A549 (cell line): ENCODE measurements around the gene TCF23. TPM values are rescaled to one million over a fixed set of nuclear protein-coding genes. Genes with fewer than 3 reads are reported as not detected.

Experiments used
- ATAC-seq, 2 experiments: fragments of 200-7000 bp in 1 of 2; fragments of >200 bp in 1 of 2; cut with Nextera tagmentation in 1 of 2; cut with Tn5 transposase in 1 of 2; 3 replicates each; pipeline versions ENCODE4 v1.8.0 to v1.9.1; 2018 to 2020; ENCODE audit warnings: mild to moderate bottlenecking in 1 of 2, moderate library complexity in 1 of 2
- CTCF ChIA-PET: fragments of 300-600 bp; sonication (Branson Sonifier 250); formaldehyde crosslinking; extraction: SDS; loops from one replicate; lab custom pipeline; 2021; ENCODE audit warnings: antibody characterized with exemption, inconsistent platforms; lab: Yijun Ruan, JAX
- POLR2A ChIA-PET: fragments of 350-600 bp; formaldehyde crosslinking; extraction: SDS; loops from one replicate; lab custom pipeline; 2021; ENCODE audit warnings: antibody characterized with exemption, inconsistent platforms; lab: Yijun Ruan, JAX
- DNase-seq, 2 experiments: peaks; one replicate each; pipeline versions ENCODE4 v3.0.0 to v3.0.0-alpha.2; 2011 to 2016; ENCODE audit warnings: low read depth in 1 of 2, low spot score in 1 of 2
- FAIRE-seq: peaks from 2 replicates; lab custom pipeline; 2011; peaks lifted over from hg19 to GRCh38; lab: Jason Lieb, UNC
- H3K27ac ChIP-seq, 2 experiments: fragments of >200 bp; sonication (Bioruptor Twin); formaldehyde crosslinking; 3 replicates each; pipeline ENCODE4 v1.5.1; 2016 to 2017
- H3K4me1 ChIP-seq: fragments of >200 bp; sonication (Bioruptor Twin); formaldehyde crosslinking; 3 replicates; pipeline ENCODE4 v1.6.1; 2016
- H3K4me2 ChIP-seq: fragments of >200 bp; sonication (Bioruptor Twin); formaldehyde crosslinking; 3 replicates; pipeline ENCODE4 v1.6.1; 2016
- H3K4me3 ChIP-seq: fragments of >200 bp; sonication (Bioruptor Twin); formaldehyde crosslinking; 3 replicates; pipeline ENCODE4 v1.5.1; 2016
- H3K9me3 ChIP-seq: fragments of >200 bp; sonication (Bioruptor Twin); formaldehyde crosslinking; 3 replicates; pipeline ENCODE4 v1.6.1; 2016
- BHLHE40 ChIP-seq: IDR thresholded peaks from 2 replicates; pipeline ENCODE4 v1.6.1; 2012; ENCODE audit warnings: low read depth, low read length, inconsistent platforms
- CBX8 ChIP-seq: fragments of 200-600 bp; sonication (generic); IDR thresholded peaks from 2 replicates; pipeline ENCODE4 v1.6.1; 2016
- CEBPB ChIP-seq, 2 experiments: fragments of >200 bp in 1 of 2; sonication (Bioruptor Twin) in 1 of 2; formaldehyde crosslinking in 1 of 2; IDR thresholded peaks; 2 replicates each; pipeline ENCODE4 v1.6.1; 2012 to 2016
- CHD2 ChIP-seq: fragments of 150-350 bp; IDR thresholded peaks from 2 replicates; pipeline ENCODE4 v1.6.1; 2014; ENCODE audit warnings: low read length; ENCODE audit not compliant: partially characterized antibody
- CTCF ChIP-seq: fragments of >200 bp; sonication (Bioruptor Twin); formaldehyde crosslinking; IDR thresholded peaks from 3 replicates; pipeline ENCODE4 v1.5.1; 2016
- E2F6 ChIP-seq: IDR thresholded peaks from 2 replicates; pipeline ENCODE4 v1.6.1; 2012; ENCODE audit warnings: low read depth, borderline replicate concordance
- EHMT2 ChIP-seq: fragments of 200-600 bp; sonication (generic); IDR thresholded peaks from 2 replicates; pipeline ENCODE4 v1.6.1; 2016; ENCODE audit warnings: antibody characterized with exemption, low read depth, mild to moderate bottlenecking, moderate library complexity
- GATA3 ChIP-seq: IDR thresholded peaks from 2 replicates; pipeline ENCODE4 v1.6.1; 2012; ENCODE audit warnings: borderline replicate concordance
- HDAC2 ChIP-seq: fragments of 200-600 bp; sonication (generic); IDR thresholded peaks from 2 replicates; pipeline ENCODE4 v1.6.1; 2016
- HOXB13 ChIP-seq: fragments of 250-450 bp; sonication (Bioruptor Pico); IDR thresholded peaks from 2 replicates; pipeline ENCODE4 v1.5.0; 2020; ENCODE audit warnings: low read depth, mild to moderate bottlenecking, moderate library complexity
- HOXB5 ChIP-seq: fragments of 250-450 bp; sonication (Bioruptor Pico); IDR thresholded peaks from 2 replicates; pipeline ENCODE4 v1.5.0; 2020; ENCODE audit warnings: mild to moderate bottlenecking, moderate library complexity
- KDM1A ChIP-seq: fragments of 200-600 bp; sonication (generic); IDR thresholded peaks from 2 replicates; pipeline ENCODE4 v1.6.1; 2016; ENCODE audit warnings: low read depth, mild to moderate bottlenecking
- MAX ChIP-seq: IDR thresholded peaks from 2 replicates; pipeline ENCODE4 v1.6.1; 2012
- MAZ ChIP-seq: fragments of 150-350 bp; IDR thresholded peaks from 2 replicates; pipeline ENCODE4 v1.6.1; 2014; ENCODE audit warnings: antibody characterized with exemption, low read depth, low read length, borderline replicate concordance
- NR3C1 ChIP-seq: fragments of >200 bp; sonication (Bioruptor Twin); formaldehyde crosslinking; IDR thresholded peaks from 3 replicates; pipeline ENCODE4 v1.6.1; 2017
- PHF8 ChIP-seq: fragments of 200-600 bp; sonication (generic); IDR thresholded peaks from 2 replicates; pipeline ENCODE4 v1.6.1; 2016; ENCODE audit warnings: low read depth, mild to moderate bottlenecking, antibody characterized with exemption, moderate library complexity, borderline replicate concordance
- POLR2A ChIP-seq: IDR thresholded peaks from 2 replicates; pipeline ENCODE4 v1.6.1; 2012; ENCODE audit warnings: mild to moderate bottlenecking, low read length
- RARB ChIP-seq: fragments of 250-450 bp; sonication (Bioruptor Pico); IDR thresholded peaks from 2 replicates; pipeline ENCODE4 v1.8.0; 2021; ENCODE audit warnings: mild to moderate bottlenecking, moderate library complexity
- SMC3 ChIP-seq: fragments of >200 bp; sonication (Bioruptor Twin); formaldehyde crosslinking; IDR thresholded peaks from 3 replicates; pipeline ENCODE4 v1.6.1; 2018; ENCODE audit warnings: inconsistent platforms
- SREBF2 ChIP-seq: fragments of 450-650 bp; IDR thresholded peaks from 2 replicates; pipeline ENCODE4 v1.6.1; 2014; ENCODE audit warnings: mild to moderate bottlenecking, moderate library complexity
- TFCP2L1 ChIP-seq: fragments of 250-450 bp; sonication (Bioruptor Pico); IDR thresholded peaks from 2 replicates; pipeline ENCODE4 v1.5.0; 2021; ENCODE audit warnings: mild to moderate bottlenecking
- USF2 ChIP-seq: fragments of 450-650 bp; IDR thresholded peaks from 2 replicates; pipeline ENCODE4 v1.6.1; 2014; ENCODE audit warnings: antibody characterized with exemption
- WGBS: methylation state at CpG from one replicate; pipeline ENCODE4 v1.1.6; 2017; ENCODE audit errors: missing lambda C conversion rate; 5-methylcytosine and 5-hydroxymethylcytosine counted together
- polyA plus RNA-seq, 4 experiments: library from polyadenylated mRNA; depleted of rRNA in 3 of 4; stranded (reverse); fragments of >200 nt; fragmentation: RNase III in 1 of 4; extraction: RNeasy Plus Mini Kit Qiagen cat#74134 plus additional on column Dnase treatment in 1 of 4; gene quantifications; 2 replicates in 3 of 4; 3 replicates in 1 of 4; pipeline ENCODE4 v1.2.3, GENCODE V29; 2011 to 2017

Gene TCF23
- polyA plus RNA-seq, 2 of the 4 experiments (the other 2 are of a cell fraction): not detected

GRCh38 chr2:27154488-27154887, 5.7 kb downstream of the TCF23 start (continued):
- TF ChIP-seq RARB (CRISPR knock-in tag): no peak

GRCh38 chr2:27155069-27155520, 6.3 kb downstream of the TCF23 start:
- no peak for TF ChIP-seq RARB (CRISPR knock-in tag)
- TF ChIP-seq, all 56 proteins: peak for 0
- FAIRE-seq: no peak
- CTCF ChIA-PET: interaction anchor here (1.2 to 5.1 kb wide), 6 partner anchors 14 to 148 kb away, joined by 3 to 36 read pairs (median 5); no protein-coding TSS in a partner anchor
- POLR2A ChIA-PET: no interaction called here
- WGBS: 64% methylated on average over 9 of the region's 9 CpGs
- DNase-seq: no peak
- H3K27ac ChIP-seq: no peak overlapping the region
- no peaks in the 10 kb centered on the region for H3K9me3 ChIP-seq
- no peak overlapping the region for H3K4me2 ChIP-seq
- no peak overlapping the region for H3K4me3 ChIP-seq
- H3K4me1 ChIP-seq: 0 out of 3 replicates have a peak, but pooled peaks cover 8% of the 10 kb centered on the region
- ATAC-seq: no peak

- DNase-seq (no peak), FAIRE-seq (no peak), ATAC-seq (no peak)
- POLR2A ChIA-PET: no interaction called here
- CTCF ChIA-PET: interaction anchor here (0.7 to 4.0 kb wide), 8 partner anchors 9 to 312 kb away, joined by 3 to 36 read pairs (median 4); partner anchors contain the start of genes PREB and TCF23
- Histone ChIP-seq H3K4me3 (no peak overlapping the region), H3K9me3 (no peaks in the 10 kb centered on the region), H3K4me2 (no peak overlapping the region), H3K27ac (no peak overlapping the region), H3K4me1 (no peaks in the 10 kb centered on the region)
- 67% methylated on average over 6 of the region's 6 CpGs for WGBS
- TF ChIP-seq BHLHE40 (no peak), CEBPB (IDR thresholded peaks at IDR 0.05) (no peak), POLR2A (0 out of 2 replicates have a peak, but pooled peaks have one; percentile 3)
These were observed 9.7 kb downstream of the TCF23 start for GRCh38 chr2:27158468-27158867.

- CTCF ChIA-PET: interaction anchor here (0.6 to 4.0 kb wide), 6 partner anchors 11 to 213 kb away, joined by 3 to 36 read pairs (median 8); no protein-coding TSS in a partner anchor
These were observed 10.5 kb downstream of the TCF23 start for GRCh38 chr2:27159271-27159670.

GRCh38 chr2:27160191-27160590, 11.4 kb downstream of the TCF23 start:
- FAIRE-seq (no peak), ATAC-seq (no peak), DNase-seq (no peak)
- H3K27ac ChIP-seq: no peak overlapping the region
- no peaks in the 10 kb centered on the region for H3K9me3 ChIP-seq
- H3K4me3 ChIP-seq: no peak overlapping the region
- no peaks in the 10 kb centered on the region for H3K4me1 ChIP-seq
- ChIA-PET POLR2A (no interaction called here), CTCF (interaction anchor here (0.7 to 2.4 kb wide), 6 partner anchors 10 to 657 kb away, joined by 3 to 20 read pairs (median 4); no protein-coding TSS in a partner anchor)
- no peak overlapping the region for H3K4me2 ChIP-seq
- TF ChIP-seq NR3C1 (no peak), GATA3 (no peak), PHF8 (no peak), MAZ (no peak), KDM1A (no peak), CTCF (no peak), HDAC2 (no peak), SREBF2 (no peak), E2F6 (no peak), USF2 (no peak), HOXB5 (CRISPR knock-in tag) (no peak), HOXB13 (CRISPR knock-in tag) (no peak), CHD2 (no peak), TFCP2L1 (CRISPR knock-in tag) (no peak), MAX (no peak), POLR2A (no peak)
- WGBS: 76% methylated on average over 9 of the region's 9 CpGs

More at GRCh38 chr2:27159271-27159670, 10.5 kb downstream of the TCF23 start:
- H3K4me2 ChIP-seq: no peak overlapping the region
- DNase-seq (no peak), ATAC-seq (no peak; a peak in 2 of 6 replicates), FAIRE-seq (no peak)
- 66% methylated on average over 3 of the region's 6 CpGs for WGBS
- H3K9me3 ChIP-seq: no peaks in the 10 kb centered on the region
- no peak overlapping the region for H3K27ac ChIP-seq
- POLR2A ChIA-PET: no interaction called here
- H3K4me1 ChIP-seq: no peaks in the 10 kb centered on the region
- H3K4me3 ChIP-seq: no peak overlapping the region
- no peak for TF ChIP-seq CBX8
- TF ChIP-seq EHMT2: no peak
- no peak for TF ChIP-seq KDM1A
- TF ChIP-seq SMC3: no peak
- no peak for TF ChIP-seq MAZ
